Natural killer cell (primary cell): Measurements from ENCODE around the gene LLGL2. TPM values are rescaled to one million over a fixed set of nuclear protein-coding genes. Genes with fewer than 3 reads are reported as not detected.
A peak's percentile ranks its signal among the peaks of the same experiment; 100 is the strongest.

Source experiments
- ATAC-seq, 3 donors: fragments of 150-1000 bp in 2 of 3; fragments of 200-7000 bp in 1 of 3; cut with Tn5 transposase; 1 replicate in 1 of 3; 2 replicates in 2 of 3; pipeline ENCODE4 v1.10.0; 2021; ENCODE audit warnings: mild to moderate bottlenecking in 2 of 3, moderate library complexity in 2 of 3
- DNase-seq, 2 donors: peaks; one replicate each; pipeline versions ENCODE4 v3.0.0 to v3.0.0-alpha.2; 2013 to 2021; ENCODE audit warnings: mixed read lengths in 1 of 2
- H3K27ac ChIP-seq: one replicate; pipeline ENCODE4 v1.5.1; 2013; ENCODE audit warnings: mild to moderate bottlenecking, low read length
- H3K27me3 ChIP-seq: one replicate; pipeline ENCODE4 v1.6.1; 2013; ENCODE audit warnings: low read length; ENCODE audit not compliant: control insufficient read depth, insufficient read depth
- H3K36me3 ChIP-seq: one replicate; pipeline ENCODE4 v1.6.1; 2013; ENCODE audit warnings: low read length; ENCODE audit not compliant: control insufficient read depth, insufficient read depth
- H3K4me1 ChIP-seq: one replicate; pipeline ENCODE4 v1.6.1; 2013; ENCODE audit warnings: low read length; ENCODE audit not compliant: control insufficient read depth, insufficient read depth
- H3K4me3 ChIP-seq: one replicate; pipeline ENCODE4 v1.5.1; 2013; ENCODE audit warnings: low read length
- H3K9me3 ChIP-seq: one replicate; pipeline ENCODE4 v1.6.1; 2013; ENCODE audit warnings: low read length; ENCODE audit not compliant: control insufficient read depth, insufficient read depth
- H3K27ac Mint-ChIP-seq, 2 donors: one replicate each; pipeline ENCODE4 v1.8.0; 2022; ENCODE audit warnings: mild to moderate bottlenecking in 2 of 2, mixed read lengths in 2 of 2, moderate library complexity in 1 of 2
- H3K27me3 Mint-ChIP-seq, 2 donors: one replicate each; pipeline ENCODE4 v1.8.0; 2022; ENCODE audit warnings: low read depth in 2 of 2, mixed read lengths in 2 of 2
- H3K36me3 Mint-ChIP-seq: one replicate; pipeline ENCODE4 v1.8.0; 2022; ENCODE audit warnings: mixed read lengths
- H3K4me1 Mint-ChIP-seq, 2 donors: one replicate each; pipeline ENCODE4 v1.8.0; 2022; ENCODE audit warnings: mixed read lengths in 2 of 2
- H3K4me3 Mint-ChIP-seq: one replicate; pipeline ENCODE4 v1.8.0; 2022; ENCODE audit warnings: mild to moderate bottlenecking, moderate library complexity, mixed read lengths
- H3K9me3 Mint-ChIP-seq, 2 donors: one replicate each; pipeline ENCODE4 v1.8.0; 2022; ENCODE audit warnings: mixed read lengths in 2 of 2
- WGBS: methylation state at CpG from one replicate; pipeline ENCODE4 v1.1.7; 2013; ENCODE audit warnings: missing lambda C conversion rate; ENCODE audit not compliant: insufficient coverage; 5-methylcytosine and 5-hydroxymethylcytosine counted together
- intact Hi-C: fragments of 100-400 bp; cut with micrococcal nuclease; formaldehyde crosslinking; loops from one replicate; pipeline ENCODE4 v1.14.2; 2022
- total RNA-seq, 4 donors: library from RNA; stranded (reverse); fragments of 120-200 nt in 1 of 4; gene quantifications; one replicate each; pipeline versions ENCODE4 v1.2.3 to v1.2.4, GENCODE V29; 2013 to 2022
- TF ChIP-seq, protein P1 (sequence below): fragments of 200-600 bp; IDR thresholded peaks from one replicate; pipeline ENCODE4 v1.8.0; 2022; ENCODE audit warnings: antibody characterized with exemption

Gene LLGL2
- total RNA-seq, 3 donors from 2014 or later (not counting 1 experiment from before 2014, with no cell fraction given): 229 to 302 (median 244) TPM

DNA sequence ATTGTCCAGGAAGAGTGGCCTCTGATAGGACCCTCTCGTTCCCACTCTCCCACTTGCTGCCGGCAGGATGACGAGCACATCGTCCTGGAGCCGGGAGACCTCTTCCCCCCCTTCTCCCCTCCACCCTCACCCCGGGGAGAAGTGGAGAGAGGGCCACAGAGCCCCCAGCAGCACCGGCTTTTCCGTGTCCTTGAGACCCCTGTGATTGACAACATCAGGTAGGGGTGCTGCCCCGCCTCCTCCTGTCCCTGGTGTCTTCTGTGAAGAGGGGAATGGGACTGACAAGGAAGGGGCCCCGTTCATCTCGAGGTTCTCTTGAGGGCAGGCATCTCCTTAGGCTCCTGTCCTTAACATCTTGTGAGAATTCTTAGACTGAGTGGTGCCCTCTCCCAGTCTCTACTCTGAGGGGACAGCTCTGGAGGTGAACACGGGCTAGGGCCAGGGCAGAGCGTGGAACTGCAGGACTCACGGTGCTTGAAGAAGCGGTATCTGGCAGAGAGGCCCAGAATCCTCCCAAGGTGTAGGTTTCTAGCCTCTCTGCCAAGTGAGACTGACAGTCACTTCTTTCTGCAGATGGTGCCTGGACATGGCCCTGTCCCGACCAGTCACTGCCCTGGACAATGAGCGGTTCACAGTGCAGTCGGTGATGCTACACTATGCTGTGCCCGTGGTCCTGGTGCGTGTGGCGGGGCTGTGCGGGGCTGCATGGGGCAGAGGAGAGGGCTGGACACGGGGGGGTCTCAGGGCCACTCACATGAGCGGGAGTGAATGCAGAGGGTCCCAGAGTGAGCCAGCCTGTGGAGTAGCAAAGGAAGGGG lies 36.6 kb upstream of the LLGL2 start:
- no peak for DNase-seq
- H3K4me1 Mint-ChIP-seq: peaks cover 13 to 20% of the 10 kb centered on the region in 2 donors
- Histone ChIP-seq H3K27me3 (no peaks in the 10 kb centered on the region), H3K36me3 (peaks cover 32% of the 10 kb centered on the region), H3K9me3 (no peaks in the 10 kb centered on the region), H3K27ac (no peak overlapping the region), H3K4me1 (peaks cover 26% of the 10 kb centered on the region), H3K4me3 (no peak overlapping the region)
- H3K9me3 Mint-ChIP-seq: no peaks in the 10 kb centered on the region
- H3K36me3 Mint-ChIP-seq: no peaks in the 10 kb centered on the region
- H3K27ac Mint-ChIP-seq: peak overlapping the region; percentile 92 to 95
- WGBS: 97% methylated on average over 24 of the region's 24 CpGs
- ATAC-seq: no peak
- H3K4me3 Mint-ChIP-seq: peak overlapping the region; percentile 37
- TF ChIP-seq, protein P1, sequence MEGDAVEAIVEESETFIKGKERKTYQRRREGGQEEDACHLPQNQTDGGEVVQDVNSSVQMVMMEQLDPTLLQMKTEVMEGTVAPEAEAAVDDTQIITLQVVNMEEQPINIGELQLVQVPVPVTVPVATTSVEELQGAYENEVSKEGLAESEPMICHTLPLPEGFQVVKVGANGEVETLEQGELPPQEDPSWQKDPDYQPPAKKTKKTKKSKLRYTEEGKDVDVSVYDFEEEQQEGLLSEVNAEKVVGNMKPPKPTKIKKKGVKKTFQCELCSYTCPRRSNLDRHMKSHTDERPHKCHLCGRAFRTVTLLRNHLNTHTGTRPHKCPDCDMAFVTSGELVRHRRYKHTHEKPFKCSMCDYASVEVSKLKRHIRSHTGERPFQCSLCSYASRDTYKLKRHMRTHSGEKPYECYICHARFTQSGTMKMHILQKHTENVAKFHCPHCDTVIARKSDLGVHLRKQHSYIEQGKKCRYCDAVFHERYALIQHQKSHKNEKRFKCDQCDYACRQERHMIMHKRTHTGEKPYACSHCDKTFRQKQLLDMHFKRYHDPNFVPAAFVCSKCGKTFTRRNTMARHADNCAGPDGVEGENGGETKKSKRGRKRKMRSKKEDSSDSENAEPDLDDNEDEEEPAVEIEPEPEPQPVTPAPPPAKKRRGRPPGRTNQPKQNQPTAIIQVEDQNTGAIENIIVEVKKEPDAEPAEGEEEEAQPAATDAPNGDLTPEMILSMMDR: no peak
- intact Hi-C loops: no loop called here
- H3K27me3 Mint-ChIP-seq: no peaks in the 10 kb centered on the region

DNA sequence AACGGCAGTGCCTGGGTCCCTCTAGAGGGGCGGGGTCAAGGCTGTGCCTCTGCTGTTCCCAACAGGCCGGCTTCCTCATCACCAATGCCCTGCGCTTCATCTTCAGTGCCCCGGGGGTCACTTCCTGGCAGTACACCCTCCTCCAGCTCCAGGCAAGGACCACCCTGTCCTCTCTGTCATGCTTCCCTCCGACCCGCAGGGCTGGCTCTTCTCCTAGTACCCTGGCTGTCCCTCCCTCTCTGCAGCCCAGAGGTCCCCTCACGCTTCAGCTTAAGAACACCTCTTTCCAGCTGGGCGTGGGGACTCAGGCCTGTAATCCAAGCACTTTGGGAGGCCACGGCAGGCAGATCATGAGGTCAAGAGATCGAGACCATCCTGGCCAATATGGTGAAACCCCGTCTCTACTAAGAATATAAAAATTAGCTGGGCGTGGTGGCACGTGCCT lies 36.0 kb upstream of the LLGL2 start:
- peaks cover 26% of the 10 kb centered on the region for H3K4me1 ChIP-seq

GRCh38 chr17:75490173-75490743 lies 35.2 kb upstream of the LLGL2 start:
- H3K4me3 ChIP-seq: no peak overlapping the region
- Mint-ChIP-seq H3K27me3 (no peaks in the 10 kb centered on the region), H3K27ac (no peak overlapping the region), H3K36me3 (no peaks in the 10 kb centered on the region), H3K4me3 (no peak overlapping the region), H3K4me1 (peaks cover 13 to 20% of the 10 kb centered on the region in 2 donors), H3K9me3 (no peaks in the 10 kb centered on the region)
- no peaks in the 10 kb centered on the region for H3K9me3 ChIP-seq
- H3K27ac ChIP-seq: no peak overlapping the region
- DNase-seq: no peak
- no peaks in the 10 kb centered on the region for H3K27me3 ChIP-seq
- WGBS: 94% methylated on average over 14 of the region's 14 CpGs
- no peak for ATAC-seq
- intact Hi-C loops: no loop called here
- H3K36me3 ChIP-seq: peaks cover 45% of the 10 kb centered on the region
- TF ChIP-seq, protein P1: no peak
- peaks cover 26% of the 10 kb centered on the region for H3K4me1 ChIP-seq

More for the DNA sequence above, 36.0 kb upstream of the LLGL2 start:
- 88% methylated on average over 14 of the region's 14 CpGs for WGBS
- H3K27ac Mint-ChIP-seq: peak overlapping the region; percentile 31 to 60
- ATAC-seq (no peak), DNase-seq (no peak)
- peaks cover 39% of the 10 kb centered on the region for H3K36me3 ChIP-seq
- H3K9me3 Mint-ChIP-seq: no peaks in the 10 kb centered on the region
- no peaks in the 10 kb centered on the region for H3K27me3 Mint-ChIP-seq
- H3K27me3 ChIP-seq: no peaks in the 10 kb centered on the region
- H3K4me3 ChIP-seq: no peak overlapping the region
- H3K4me3 Mint-ChIP-seq: peak overlapping the region; percentile 29
- TF ChIP-seq, protein P1: no peak
- no peaks in the 10 kb centered on the region for H3K36me3 Mint-ChIP-seq
- no peak overlapping the region for H3K27ac ChIP-seq
- H3K4me1 Mint-ChIP-seq: peaks cover 13 to 20% of the 10 kb centered on the region in 2 donors
- intact Hi-C loops: no loop called here
- H3K9me3 ChIP-seq: no peaks in the 10 kb centered on the region
